Thyroid gland (tissue), 4 donors: ENCODE data around the gene SNX2.

Experiments used
- CTCF ChIP-seq, 6 experiments: fragments of 200-600 bp in 3 of 6; fragments of 450-650 bp in 3 of 6; sonication (generic) in 3 of 6; IDR thresholded peaks; one replicate each; pipeline ENCODE4 v1.5.1; 2016 to 2019; ENCODE audit warnings: antibody characterized with exemption in 6 of 6, mild to moderate bottlenecking in 2 of 6, inconsistent platforms in 1 of 6, moderate library complexity in 1 of 6
- POLR2A ChIP-seq, 2 donors: fragments of 450-650 bp; IDR thresholded peaks; one replicate each; pipeline ENCODE4 v1.6.1; 2017; ENCODE audit warnings: antibody characterized with exemption in 2 of 2, mild to moderate bottlenecking in 2 of 2, moderate library complexity in 1 of 2

GRCh38 chr5:122849771-122850170 lies 74.9 kb downstream of the SNX2 start:
- TF ChIP-seq CTCF (IDR thresholded peaks at IDR 0.05) (no peak), POLR2A (IDR thresholded peaks at IDR 0.05) (no peak)
